ENCODE data around the gene TEKT2.

Gene TEKT2

GRCh38 chr1:36092166-36092797, 8.4 kb downstream of the TEKT2 start:
- H3K4me3 ChIP-seq (ENCODE audit: low read length): no peak overlapping the region
- TF ChIP-seq, protein P1, sequence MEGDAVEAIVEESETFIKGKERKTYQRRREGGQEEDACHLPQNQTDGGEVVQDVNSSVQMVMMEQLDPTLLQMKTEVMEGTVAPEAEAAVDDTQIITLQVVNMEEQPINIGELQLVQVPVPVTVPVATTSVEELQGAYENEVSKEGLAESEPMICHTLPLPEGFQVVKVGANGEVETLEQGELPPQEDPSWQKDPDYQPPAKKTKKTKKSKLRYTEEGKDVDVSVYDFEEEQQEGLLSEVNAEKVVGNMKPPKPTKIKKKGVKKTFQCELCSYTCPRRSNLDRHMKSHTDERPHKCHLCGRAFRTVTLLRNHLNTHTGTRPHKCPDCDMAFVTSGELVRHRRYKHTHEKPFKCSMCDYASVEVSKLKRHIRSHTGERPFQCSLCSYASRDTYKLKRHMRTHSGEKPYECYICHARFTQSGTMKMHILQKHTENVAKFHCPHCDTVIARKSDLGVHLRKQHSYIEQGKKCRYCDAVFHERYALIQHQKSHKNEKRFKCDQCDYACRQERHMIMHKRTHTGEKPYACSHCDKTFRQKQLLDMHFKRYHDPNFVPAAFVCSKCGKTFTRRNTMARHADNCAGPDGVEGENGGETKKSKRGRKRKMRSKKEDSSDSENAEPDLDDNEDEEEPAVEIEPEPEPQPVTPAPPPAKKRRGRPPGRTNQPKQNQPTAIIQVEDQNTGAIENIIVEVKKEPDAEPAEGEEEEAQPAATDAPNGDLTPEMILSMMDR (IDR thresholded peaks at IDR 0.05; ENCODE audit: insufficient read depth, low read depth, low read length, missing control alignments): no peak
- DNase-seq (ENCODE audit: low read depth): no peak

DNA sequence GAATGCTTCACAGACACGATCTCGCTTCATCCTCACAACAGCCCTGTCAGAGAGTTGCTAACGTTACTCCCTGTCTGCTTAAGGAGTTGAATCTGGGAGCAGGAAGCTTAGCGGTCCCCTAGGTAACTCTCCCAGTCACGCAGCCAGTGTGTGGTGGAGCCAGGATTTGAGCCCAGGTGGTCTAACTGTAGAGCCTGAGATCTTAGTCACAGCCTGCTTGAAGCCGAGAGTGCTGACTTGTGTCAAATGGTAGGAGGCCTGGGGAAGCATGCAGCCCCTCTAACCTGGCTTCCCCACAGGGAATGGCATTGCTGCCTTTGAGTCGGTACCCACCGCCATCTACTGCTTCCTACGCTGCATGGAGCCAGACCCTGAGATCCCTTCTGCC, 8.9 kb downstream of the TEKT2 start:
- DNase-seq (ENCODE audit: low read depth): no peak
- TF ChIP-seq, protein P1 (IDR thresholded peaks at IDR 0.05; ENCODE audit: insufficient read depth, low read depth, low read length, missing control alignments): no peak
- no peak overlapping the region for H3K4me3 ChIP-seq (ENCODE audit: low read length)

- TF ChIP-seq, protein P1 (IDR thresholded peaks at IDR 0.05; ENCODE audit: insufficient read depth, low read depth, low read length, missing control alignments): no peak
- H3K4me3 ChIP-seq (ENCODE audit: low read length): no peak overlapping the region
- DNase-seq (ENCODE audit: low read depth): no peak
Observed at GRCh38 chr1:36093226-36093625, 9.3 kb downstream of the TEKT2 start.

DNA sequence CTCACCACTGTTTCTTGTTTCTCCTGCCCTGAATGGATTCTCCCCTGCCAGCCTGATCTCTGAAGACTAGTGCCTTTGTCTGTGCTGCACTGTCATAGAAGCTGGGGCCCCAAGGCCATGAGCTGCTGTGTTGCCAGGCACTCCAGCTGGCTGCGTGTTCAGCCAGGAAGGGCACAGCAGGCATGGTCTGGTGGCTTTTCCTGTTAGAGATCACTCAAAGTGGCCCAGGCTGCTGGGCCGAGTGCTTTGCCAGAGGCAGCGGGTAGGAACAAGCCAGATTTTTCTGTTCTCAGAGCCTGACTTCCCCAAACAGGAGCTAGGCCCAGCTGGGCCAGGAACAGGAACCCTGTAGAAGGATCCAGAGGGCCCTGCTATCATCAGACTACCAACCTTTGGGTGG, 10.0 kb downstream of the TEKT2 start:
- TF ChIP-seq, protein P1 (IDR thresholded peaks at IDR 0.05; ENCODE audit: insufficient read depth, low read depth, low read length, missing control alignments): no peak
- DNase-seq (ENCODE audit: low read depth): no peak

DNA sequence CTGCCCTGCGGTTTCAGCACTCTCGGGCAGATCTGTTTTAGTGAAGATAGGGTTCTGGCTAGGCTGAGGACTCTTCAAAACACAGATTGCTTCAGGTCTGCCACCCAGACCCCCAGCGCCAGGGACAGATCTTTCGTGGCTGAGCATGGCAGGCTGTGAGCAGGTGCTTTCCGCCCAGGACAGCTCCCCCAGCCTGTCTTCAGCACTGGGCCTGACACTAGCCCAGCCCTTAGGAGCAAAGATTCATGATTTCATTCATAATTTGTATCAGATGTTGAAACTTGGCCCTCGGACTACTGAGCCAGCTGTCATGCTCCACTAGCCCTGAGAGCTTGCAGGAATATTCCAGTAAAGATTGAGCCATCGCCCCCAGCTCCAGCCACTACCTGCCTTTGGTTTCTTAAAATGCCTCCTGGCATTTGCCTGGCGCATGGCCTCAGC, 10.7 kb downstream of the TEKT2 start:
- TF ChIP-seq, protein P1 (IDR thresholded peaks at IDR 0.05; ENCODE audit: insufficient read depth, low read depth, low read length, missing control alignments): no peak
- DNase-seq (ENCODE audit: low read depth): no peak
- H3K4me3 ChIP-seq (ENCODE audit: low read length): no peak overlapping the region

More for the DNA sequence above, 10.0 kb downstream of the TEKT2 start:
- H3K4me3 ChIP-seq (ENCODE audit: low read length): no peak overlapping the region

- DNase-seq (ENCODE audit: low read depth): no peak
- TF ChIP-seq, protein P1 (IDR thresholded peaks at IDR 0.05; ENCODE audit: insufficient read depth, low read depth, low read length, missing control alignments): no peak
Observed at GRCh38 chr1:36095760-36096405, 12.0 kb downstream of the TEKT2 start.

More at GRCh38 chr1:36095760-36096405, 12.0 kb downstream of the TEKT2 start:
- H3K4me3 ChIP-seq (ENCODE audit: low read length): no peak overlapping the region

Data from epithelial cell of esophagus (primary cell).